Adrenal gland (tissue), 12 donors: ENCODE measurements around the gene SPAAR. TPM values are rescaled to one million over a fixed set of nuclear protein-coding genes. Genes with fewer than 3 reads are reported as not detected.

Source experiments
- DNase-seq, 7 donors: peaks; one replicate each; pipeline ENCODE4 v3.0.0-alpha.2; 2019 to 2020
- H3K27ac ChIP-seq, 5 donors: fragments of 200-600 bp; sonication (generic) in 4 of 5; 1 replicate in 3 of 5; 2 replicates in 2 of 5; pipeline versions ENCODE4 v1.5.1 to v1.8.0; 2016 to 2020; ENCODE audit warnings: mild to moderate bottlenecking in 1 of 5
- H3K27me3 ChIP-seq: fragments of 200-600 bp; 2 replicates; pipeline ENCODE4 v1.8.0; 2021
- H3K36me3 ChIP-seq, 2 donors: fragments of 200-600 bp; replicated peaks in 1 of 2; 1 replicate in 1 of 2; 2 replicates in 1 of 2; pipeline versions ENCODE4 v1.5.1 to v1.8.0; 2018 to 2022
- H3K4me1 ChIP-seq, 2 donors: fragments of 200-600 bp; replicated peaks in 1 of 2; 1 replicate in 1 of 2; 2 replicates in 1 of 2; pipeline versions ENCODE4 v1.5.1 to v1.8.0; 2018 to 2021
- H3K4me3 ChIP-seq, 4 donors: fragments of 200-600 bp; sonication (generic) in 3 of 4; one replicate each; pipeline ENCODE4 v1.5.1; 2016 to 2018
- H3K9me3 ChIP-seq, 3 donors: fragments of 200-600 bp; sonication (generic) in 1 of 3; replicated peaks in 1 of 3; 1 replicate in 2 of 3; 2 replicates in 1 of 3; pipeline versions ENCODE4 v1.5.1 to v1.8.0; 2016 to 2021
- CTCF ChIP-seq, 6 experiments: fragments of 450-650 bp in 4 of 6; fragments of 200-600 bp in 2 of 6; sonication (generic) in 1 of 6; IDR thresholded peaks; 1 replicate in 5 of 6; 2 replicates in 1 of 6; pipeline versions ENCODE4 v1.5.1 to v1.8.0; 2016 to 2021; ENCODE audit warnings: antibody characterized with exemption in 6 of 6, mild to moderate bottlenecking in 2 of 6, moderate library complexity in 1 of 6
- POLR2A ChIP-seq, 2 donors: fragments of 450-650 bp; IDR thresholded peaks; one replicate each; pipeline ENCODE4 v1.6.1; 2017; ENCODE audit warnings: antibody characterized with exemption in 2 of 2, mild to moderate bottlenecking in 2 of 2, moderate library complexity in 1 of 2
- WGBS, 4 donors: extraction: QIAGEN DNeasy Blood & Tissue Kit in 2 of 4; methylation state at CpG; one replicate each; pipeline versions ENCODE4 v1.1.5 to v1.1.7; 2013 to 2017; 5-methylcytosine and 5-hydroxymethylcytosine counted together
- intact Hi-C, 2 donors: fragments of 100-400 bp; cut with DNase I; formaldehyde crosslinking; loops; one replicate each; pipeline versions ENCODE4 v1.14.1 to v1.15.0; 2022 to 2023
- polyA plus RNA-seq, 3 donors: library from polyadenylated mRNA; stranded (reverse); fragments of 200-250 nt in 2 of 3; fragments of 350-450 nt in 1 of 3; fragmentation: Illumina TruSeq in 1 of 3; extraction: RNeasy Lipid Tissue Mini Kit (QIAGEN cat#74804) in 1 of 3; gene quantifications; one replicate each; pipeline ENCODE4 v1.2.3, GENCODE V29; 2013 to 2014
- total RNA-seq, 9 donors: library from RNA; depleted of rRNA in 4 of 9; stranded (reverse); fragments of >200 nt in 4 of 9; fragments of 120-200 nt in 1 of 9; fragmentation: NEBNext Ultra II Directional in 1 of 9; extraction: Animal tissue kit (Norgen Biotek cat#: 25700) in 1 of 9; gene quantifications; one replicate each; pipeline versions ENCODE4 v1.1.0 to v1.2.4, GENCODE V29; 2013 to 2023
- donor health status: healthy with polysubstance abuse.
- donor health status: Bipolar disorder and iron deficiency.
- donor health status: DM: yes; HTN: yes; CAD: no.
- donor health status: DM: no; HTN: no; CAD: no.
- donor health status: DM: no; HTN: no; CAD: no.
- donor health status: DM: yes; HTN: yes; CAD: no.

Gene SPAAR
- total and polyA plus RNA-seq, 12 donors = 0.54 to 3.6 (median 2.3) TPM

- intact Hi-C loops = loop anchor here in 1 of 2 donors (5.0 kb wide), 1 partner anchor 40 kb away; no protein-coding TSS in a partner anchor
- H3K4me1 ChIP-seq = peaks cover 29 to 49% of the 10 kb centered on the region in 2 donors
- no peaks in the 10 kb centered on the region for H3K27me3 ChIP-seq
- no peaks in the 10 kb centered on the region for H3K36me3 ChIP-seq
- DNase-seq = peak in 4 of 7 donors; percentile 44 to 64 (median 47)
- peak in 1 of 2 donors; percentile 15 for TF ChIP-seq POLR2A (IDR thresholded peaks at IDR 0.05)
- TF ChIP-seq CTCF (IDR thresholded peaks at IDR 0.05) = peak in 2 of 6 experiments; percentile 7 to 13
- no peaks in the 10 kb centered on the region for H3K9me3 ChIP-seq
- H3K27ac ChIP-seq = peak overlapping the region; percentile 5 to 94 (median 81)
- 58 to 76% (median 63%) methylated on average over 11 to 14 of the region's 14 CpGs for whole genome bisulfite sequencing, 4 donors
- peak overlapping the region in 1 of 4 donors; percentile 7 for H3K4me3 ChIP-seq
Observed at GRCh38 chr9:35906923-35907699, 2.2 kb upstream of the SPAAR start.

GRCh38 chr9:35907711-35908503 is 1.4 kb upstream of the SPAAR start:
- Histone ChIP-seq H3K27ac (peak overlapping the region; percentile 5 to 94 (median 81)), H3K9me3 (no peaks in the 10 kb centered on the region), H3K27me3 (no peaks in the 10 kb centered on the region), H3K4me1 (peaks cover 29 to 49% of the 10 kb centered on the region in 2 donors), H3K4me3 (peak overlapping the region in 1 of 4 donors; percentile 7), H3K36me3 (no peaks in the 10 kb centered on the region)
- WGBS, 4 donors = 41 to 50% (median 48%) methylated on average over 13 of the region's 13 CpGs
- intact Hi-C loops = loop anchor here in 1 of 2 donors (5.0 kb wide), 1 partner anchor 39 kb away; no protein-coding TSS in a partner anchor
- TF ChIP-seq POLR2A (IDR thresholded peaks at IDR 0.05) (no peak), CTCF (IDR thresholded peaks at IDR 0.05) (no peak)
- DNase-seq = peak in 6 of 7 donors; percentile 57 to 82 (median 75)

GRCh38 chr9:35908504-35909125 is 675 bp upstream of the SPAAR start:
- Histone ChIP-seq H3K36me3 (no peaks in the 10 kb centered on the region), H3K27ac (peak overlapping the region in 4 of 5 donors; percentile 74 to 94 (median 82)), H3K4me3 (peak overlapping the region in 1 of 4 donors; percentile 7), H3K27me3 (no peaks in the 10 kb centered on the region), H3K9me3 (no peaks in the 10 kb centered on the region), H3K4me1 (peaks cover 29 to 49% of the 10 kb centered on the region in 2 donors)
- TF ChIP-seq POLR2A (IDR thresholded peaks at IDR 0.05) (no peak), CTCF (IDR thresholded peaks at IDR 0.05) (peak in 1 of 6 experiments; percentile 3)
- DNase-seq = peak in 2 of 7 donors; percentile 37 to 40
- intact Hi-C loops = loop anchor here in 1 of 2 donors (5.0 kb wide), 1 partner anchor 39 kb away; no protein-coding TSS in a partner anchor
- 54 to 80% (median 72%) methylated on average over 8 to 9 of the region's 9 CpGs for WGBS, 4 donors
